Superior temporal gyrus (tissue), 1 donor: ENCODE data around the gene RWDD2A.

ENCODE experiments used
- DNase-seq: peaks from one replicate; pipeline ENCODE4 v3.0.0-alpha.2; 2016; ENCODE audit errors: extremely low spot score

Gene RWDD2A

DNA sequence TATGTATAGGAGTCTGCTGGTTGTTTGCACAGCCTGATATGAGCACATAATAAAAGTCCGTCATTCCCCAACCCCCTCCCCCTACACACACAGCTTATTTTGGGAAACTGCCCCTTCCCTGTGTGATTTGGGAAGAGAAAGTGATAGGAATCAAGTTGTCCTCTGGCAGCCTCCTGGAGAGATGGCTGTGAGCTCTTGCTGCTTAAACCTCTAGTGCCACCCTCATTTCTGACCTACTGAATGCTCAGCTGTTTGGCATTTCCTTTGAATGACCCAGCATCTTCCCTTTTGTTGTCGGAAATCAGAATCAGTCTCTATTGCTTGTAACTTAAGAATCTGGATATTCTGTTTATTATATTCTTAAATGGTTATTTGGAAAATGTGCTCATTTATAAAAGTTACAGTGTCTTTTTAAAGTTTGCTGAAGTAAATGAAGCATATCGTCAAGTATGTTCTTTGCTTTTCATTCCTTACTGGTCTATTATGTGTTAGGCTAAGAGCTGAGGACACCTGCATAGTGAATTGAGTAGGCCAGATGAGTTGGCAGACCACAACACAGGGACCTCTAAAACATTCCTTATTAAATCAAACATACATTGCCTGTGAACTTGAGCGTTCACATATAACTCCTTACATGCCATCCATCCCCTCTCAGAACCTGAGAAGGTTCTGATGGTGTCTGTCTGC is 5.5 kb downstream of the RWDD2A start:
- DNase-seq = no peak

- DNase-seq = no peak
These were observed 6.2 kb downstream of the RWDD2A start for GRCh38 chr6:83199173-83199862.

DNA sequence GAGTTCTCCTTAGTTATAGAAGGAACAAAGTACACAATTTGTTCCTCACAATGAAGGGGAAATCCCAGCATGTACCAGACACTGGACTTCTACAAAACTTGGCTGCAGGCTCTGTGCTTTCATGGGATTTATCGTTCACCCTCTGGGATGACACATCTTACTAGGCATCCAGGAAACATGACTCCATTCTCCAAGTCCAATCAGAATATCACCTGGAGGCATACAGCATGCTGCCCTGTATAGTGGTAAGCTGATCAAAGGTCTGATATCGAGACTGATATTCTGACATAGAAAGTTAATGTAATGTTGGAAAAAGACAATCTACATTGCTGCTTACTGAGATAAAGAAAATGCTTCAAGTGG is 6.7 kb downstream of the RWDD2A start:
- no peak for DNase-seq

GRCh38 chr6:83202031-83202430 is 8.9 kb downstream of the RWDD2A start:
- DNase-seq = no peak

DNA sequence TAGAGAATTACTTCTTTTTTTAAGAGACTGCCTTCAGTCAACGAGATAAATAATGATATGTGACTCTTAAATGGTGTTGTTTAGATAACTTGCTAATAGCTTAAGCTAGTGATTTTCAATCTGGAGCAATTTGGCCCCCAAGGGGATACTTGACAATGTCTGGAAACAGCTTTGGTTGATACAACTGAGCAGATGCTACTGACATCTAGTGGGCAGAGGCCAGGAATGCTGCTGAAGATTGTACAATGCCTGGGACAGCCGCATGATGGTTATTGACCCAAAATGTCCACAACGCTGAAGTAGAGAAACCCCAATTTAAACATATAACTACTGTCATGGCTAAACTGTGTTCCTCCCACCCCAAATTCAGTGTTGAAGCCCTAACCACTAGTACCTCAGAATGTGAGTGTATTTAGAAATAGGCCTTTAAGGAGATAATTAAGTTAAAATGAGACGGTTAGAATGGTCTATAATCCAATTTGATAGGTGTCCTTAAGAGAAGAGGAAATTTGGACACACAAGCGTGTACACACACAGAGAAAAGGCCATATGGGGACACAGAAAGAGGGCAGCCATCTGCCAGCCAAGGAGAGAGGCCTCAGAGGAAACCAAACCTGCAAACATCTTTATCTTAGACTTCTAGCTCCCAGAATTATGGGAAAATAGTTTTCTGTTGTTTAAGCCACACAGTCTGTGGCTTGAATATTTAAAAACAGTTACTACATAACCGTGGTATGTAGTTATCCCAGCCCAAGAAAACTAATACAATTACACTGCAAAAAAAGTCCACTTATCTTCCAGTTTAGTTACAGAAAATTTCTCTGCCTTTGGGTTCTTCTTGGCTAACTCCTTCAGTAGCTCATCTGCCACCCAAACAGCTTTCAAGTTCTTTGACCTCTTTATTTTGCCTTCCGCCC is 22.2 kb downstream of the RWDD2A start:
- DNase-seq = peak; percentile 93

GRCh38 chr6:83216806-83217205 is 23.6 kb downstream of the RWDD2A start:
- no peak for DNase-seq

DNA sequence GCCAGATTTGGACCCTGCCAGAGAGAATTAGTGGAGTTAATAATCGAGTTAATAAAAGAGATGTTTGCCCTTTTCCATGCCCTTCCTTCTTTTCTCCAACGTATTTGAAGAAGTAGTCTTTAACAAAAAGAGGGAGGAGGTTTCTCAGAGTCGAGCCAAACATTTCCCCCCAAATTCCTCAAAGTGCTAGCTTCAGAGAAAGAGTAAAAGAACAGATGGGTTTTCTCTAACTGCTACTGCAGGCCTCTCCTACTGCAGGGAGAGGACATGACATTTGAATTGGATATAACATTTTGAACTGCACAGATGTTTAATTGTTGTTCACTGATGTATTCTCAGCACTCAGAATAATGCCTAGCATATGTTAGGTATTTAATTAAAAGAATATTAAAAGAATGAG is 25.5 kb downstream of the RWDD2A start:
- DNase-seq = no peak

GRCh38 chr6:83220121-83220520 is 27.0 kb downstream of the RWDD2A start:
- no peak for DNase-seq

- DNase-seq = no peak
These were observed 28.1 kb downstream of the RWDD2A start for GRCh38 chr6:83221276-83221675.

DNA sequence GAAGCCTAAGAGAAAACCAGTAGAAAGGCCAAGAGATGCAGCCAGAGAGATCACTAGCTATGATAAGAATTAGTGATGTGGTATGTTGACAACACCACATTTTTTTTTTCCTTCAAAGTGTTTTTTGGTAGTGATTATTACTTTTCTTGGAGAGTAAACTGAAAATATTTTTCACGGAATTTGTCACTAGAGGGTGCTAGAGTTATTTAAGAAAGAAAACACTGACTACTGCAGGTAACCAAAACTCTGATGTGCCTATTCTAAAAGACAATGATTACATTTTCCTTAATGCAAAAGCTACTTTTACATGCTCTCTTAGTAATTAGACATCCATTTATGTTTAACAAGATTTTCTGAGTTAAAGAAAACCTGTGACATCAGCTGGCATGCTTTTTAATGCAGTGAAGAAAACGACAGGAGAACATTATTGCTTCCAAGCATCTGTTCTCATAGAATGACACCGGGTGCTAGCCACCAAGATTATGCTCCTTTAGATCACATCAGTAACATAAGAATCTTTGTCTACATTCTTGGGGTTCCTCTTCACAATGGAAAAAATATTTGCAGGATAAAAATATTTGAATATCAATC is 28.8 kb downstream of the RWDD2A start:
- peak; percentile 82 for DNase-seq

GRCh38 chr6:83226517-83226916 is 33.4 kb downstream of the RWDD2A start:
- no peak for DNase-seq

DNA sequence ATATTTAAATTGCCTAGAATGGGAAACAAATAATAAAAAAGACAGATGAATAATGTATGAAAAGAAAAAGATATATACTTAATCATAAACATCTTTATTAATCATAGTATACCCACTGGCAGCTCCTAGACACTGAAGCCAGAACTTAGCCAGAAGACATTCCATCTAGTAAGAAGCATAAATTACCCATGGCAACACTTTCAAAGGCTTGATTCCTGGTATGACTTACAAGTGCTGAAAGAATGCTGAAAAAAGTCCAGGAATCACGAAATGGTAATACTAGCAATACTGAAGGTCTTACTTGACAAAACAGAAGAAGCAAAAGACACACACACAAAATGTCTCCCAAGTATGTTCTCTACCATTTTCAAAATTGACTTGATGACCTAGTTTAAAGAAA is 38.0 kb downstream of the RWDD2A start:
- no peak for DNase-seq

DNA sequence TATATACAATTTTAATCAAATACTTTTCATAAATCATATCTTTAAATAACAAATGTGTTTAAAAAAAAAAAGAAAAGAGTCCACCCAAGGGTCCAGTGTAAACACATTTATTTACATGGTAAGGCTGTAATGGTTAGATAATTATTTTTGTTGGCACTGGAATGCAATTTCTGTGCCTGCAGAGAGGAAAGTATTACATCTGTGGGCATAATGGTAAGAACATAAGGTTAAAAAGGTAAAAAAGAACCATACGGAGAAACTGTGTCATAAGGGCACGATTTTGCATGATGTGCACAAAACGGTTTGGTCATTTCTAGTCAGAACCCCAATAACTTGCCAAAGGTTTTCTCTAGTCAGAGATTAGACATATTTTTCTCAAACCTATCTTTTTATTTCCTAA is 54.3 kb downstream of the RWDD2A start:
- no peak for DNase-seq
